ENCODE results near the gene TP53BP1. TPM values are rescaled to one million over a fixed set of nuclear protein-coding genes. Genes with fewer than 3 reads are reported as not detected.

Gene TP53BP1
- total RNA-seq, 1 donor from 2014 or later: 138 TPM

DNA sequence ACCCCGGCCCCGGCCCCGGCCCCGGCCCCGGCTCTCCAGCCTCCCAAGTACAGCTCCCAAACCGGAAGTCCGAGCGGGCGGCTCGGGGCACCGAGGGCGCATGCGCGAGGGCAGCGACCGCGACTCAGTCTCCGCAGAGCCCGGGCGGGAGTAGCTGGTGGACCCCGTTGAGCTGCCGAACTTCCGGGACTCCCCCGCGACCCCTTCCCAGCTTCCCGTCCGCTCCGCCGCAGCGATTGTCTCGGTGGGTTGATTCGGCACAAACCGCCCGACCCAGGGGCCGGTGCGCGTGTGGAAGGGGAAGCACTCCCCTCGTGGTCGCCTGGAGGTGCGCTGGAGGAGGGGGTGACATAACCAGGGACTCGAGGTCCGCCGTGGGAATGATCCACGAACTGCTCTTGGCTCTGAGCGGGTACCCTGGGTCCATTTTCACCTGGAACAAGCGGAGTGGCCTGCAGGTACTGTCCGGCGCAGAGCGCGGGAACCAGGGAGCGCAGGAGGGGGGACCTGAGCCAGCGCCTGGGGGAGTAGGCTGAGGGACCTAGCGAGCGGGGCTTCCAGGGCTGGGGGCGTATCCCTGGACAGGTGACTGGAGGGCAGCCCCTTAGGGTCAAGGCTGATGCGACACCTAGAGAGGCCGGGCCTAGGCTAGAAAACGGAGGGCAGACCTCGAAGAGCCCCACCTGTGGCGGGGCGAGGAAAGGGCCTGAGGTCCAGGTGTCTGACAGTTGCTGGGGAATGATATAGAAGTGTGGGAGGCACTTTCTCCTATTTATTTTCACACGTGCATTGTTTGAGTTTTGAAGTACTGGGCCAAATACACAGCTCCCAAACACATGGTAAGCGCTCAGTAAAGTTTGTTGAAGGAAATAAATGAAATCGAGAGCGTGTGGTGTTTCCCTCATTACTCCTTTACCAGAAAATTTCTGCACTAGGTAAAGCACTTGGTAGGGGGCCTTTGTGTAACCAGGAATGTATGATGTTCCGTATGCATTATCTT, 121.7 kb downstream of the TP53BP1 start, which contains the start of the genes TUBGCP4 and ZSCAN29:
Gene TUBGCP4, plus strand, starts transcription at position 127 of the 1,000 bp plus-strand sequence. Its CDS starts 254 bp downstream, at position 381.
Gene ZSCAN29, minus strand, starts transcription at position 69 of the 1,000 bp plus-strand sequence. CDS start 1,130 bp downstream, outside the sequence.
- peak; percentile 87 for DNase-seq (ENCODE audit: low spot score, unreplicated experiment)
- TF ChIP-seq, protein P1, sequence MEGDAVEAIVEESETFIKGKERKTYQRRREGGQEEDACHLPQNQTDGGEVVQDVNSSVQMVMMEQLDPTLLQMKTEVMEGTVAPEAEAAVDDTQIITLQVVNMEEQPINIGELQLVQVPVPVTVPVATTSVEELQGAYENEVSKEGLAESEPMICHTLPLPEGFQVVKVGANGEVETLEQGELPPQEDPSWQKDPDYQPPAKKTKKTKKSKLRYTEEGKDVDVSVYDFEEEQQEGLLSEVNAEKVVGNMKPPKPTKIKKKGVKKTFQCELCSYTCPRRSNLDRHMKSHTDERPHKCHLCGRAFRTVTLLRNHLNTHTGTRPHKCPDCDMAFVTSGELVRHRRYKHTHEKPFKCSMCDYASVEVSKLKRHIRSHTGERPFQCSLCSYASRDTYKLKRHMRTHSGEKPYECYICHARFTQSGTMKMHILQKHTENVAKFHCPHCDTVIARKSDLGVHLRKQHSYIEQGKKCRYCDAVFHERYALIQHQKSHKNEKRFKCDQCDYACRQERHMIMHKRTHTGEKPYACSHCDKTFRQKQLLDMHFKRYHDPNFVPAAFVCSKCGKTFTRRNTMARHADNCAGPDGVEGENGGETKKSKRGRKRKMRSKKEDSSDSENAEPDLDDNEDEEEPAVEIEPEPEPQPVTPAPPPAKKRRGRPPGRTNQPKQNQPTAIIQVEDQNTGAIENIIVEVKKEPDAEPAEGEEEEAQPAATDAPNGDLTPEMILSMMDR (IDR thresholded peaks at IDR 0.05; ENCODE audit: unreplicated experiment): peak; percentile 56
- Mint-ChIP-seq H3K9me3 (ENCODE audit: low read depth) (peaks cover 16% of the 10 kb centered on the region), H3K4me3 (ENCODE audit: low read depth) (peak within 1 kb of the TSS; percentile 97), H3K36me3 (ENCODE audit: insufficient read depth) (peaks cover 39% of the 10 kb centered on the region), H3K4me1 (ENCODE audit: low read depth) (peaks cover 33% of the 10 kb centered on the region), H3K27ac (peak within 1 kb of the TSS; percentile 92), H3K27me3 (no peaks in the 10 kb centered on the region)

DNA sequence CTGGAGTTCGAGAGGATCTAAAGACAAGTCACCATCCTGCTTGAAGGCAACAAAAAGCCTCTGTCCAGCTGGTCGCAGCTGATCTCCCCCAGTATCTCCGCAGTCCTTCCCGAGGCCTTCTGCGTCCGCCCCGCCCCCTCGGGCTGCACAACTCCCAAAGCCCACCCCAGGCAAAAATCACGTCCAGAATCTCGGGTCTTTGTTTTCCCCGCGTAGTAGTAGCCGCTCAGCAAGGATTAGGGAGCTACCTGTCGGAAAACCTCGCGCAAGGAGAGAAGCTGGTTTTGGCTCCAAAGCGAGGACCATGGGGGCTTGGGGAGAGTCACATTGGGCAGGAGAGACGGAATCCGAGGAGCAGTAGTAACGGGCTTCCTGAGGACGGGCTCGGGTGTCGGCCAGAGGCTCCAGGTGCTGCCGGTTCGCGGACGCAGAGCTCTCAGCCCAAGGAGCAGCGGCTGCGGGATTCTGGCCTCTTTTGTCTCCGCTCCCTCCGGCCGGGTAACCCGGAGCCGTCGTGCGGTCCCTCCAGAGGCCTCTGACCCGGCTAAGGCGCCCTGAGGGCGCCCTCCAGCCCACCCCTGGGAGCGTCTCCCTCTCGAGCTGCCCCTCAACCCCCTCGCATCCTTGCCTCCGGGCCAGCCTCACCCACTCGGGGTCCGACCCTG, 122.5 kb downstream of the TP53BP1 start:
- Mint-ChIP-seq H3K27me3 (no peaks in the 10 kb centered on the region), H3K4me1 (ENCODE audit: low read depth) (peaks cover 33% of the 10 kb centered on the region), H3K36me3 (ENCODE audit: insufficient read depth) (peaks cover 44% of the 10 kb centered on the region), H3K4me3 (ENCODE audit: low read depth) (peak overlapping the region; percentile 97), H3K27ac (peak overlapping the region; percentile 92), H3K9me3 (ENCODE audit: low read depth) (peaks cover 19% of the 10 kb centered on the region)
- DNase-seq (ENCODE audit: low spot score, unreplicated experiment): peak; percentile 11
- TF ChIP-seq, protein P1 (IDR thresholded peaks at IDR 0.05; ENCODE audit: unreplicated experiment): no peak

DNA sequence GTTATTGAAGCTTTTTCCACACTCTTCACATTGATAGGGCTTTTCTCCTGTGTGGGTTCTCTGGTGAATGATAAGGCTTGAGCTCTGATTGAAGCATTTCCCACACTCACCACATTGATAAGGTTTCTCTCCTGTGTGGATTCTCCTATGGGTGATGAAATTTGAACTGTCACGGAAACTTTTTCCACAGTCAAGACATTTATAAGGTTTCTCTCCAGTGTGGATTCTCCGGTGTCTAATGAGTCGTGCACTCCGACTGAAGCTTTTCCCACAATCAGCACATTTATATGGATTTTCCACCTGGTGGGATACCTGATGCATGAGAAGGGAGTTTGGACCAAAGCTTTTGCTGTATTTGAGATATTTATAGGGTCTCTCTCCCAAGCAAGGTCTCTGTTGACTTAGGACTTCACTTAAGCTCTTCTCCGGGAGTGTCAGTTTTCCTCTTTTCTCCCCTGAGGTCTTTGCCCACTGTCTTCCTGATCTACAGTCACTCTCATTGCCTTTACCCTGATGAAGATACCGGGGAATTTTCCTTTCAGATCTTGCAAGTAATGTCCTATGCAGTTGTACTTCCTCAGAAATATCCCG, 131.5 kb downstream of the TP53BP1 start:
- Mint-ChIP-seq H3K36me3 (ENCODE audit: insufficient read depth) (peaks cover 84% of the 10 kb centered on the region), H3K4me1 (ENCODE audit: low read depth) (no peaks in the 10 kb centered on the region), H3K27me3 (no peaks in the 10 kb centered on the region), H3K4me3 (ENCODE audit: low read depth) (no peak overlapping the region), H3K27ac (peak overlapping the region; percentile 8), H3K9me3 (ENCODE audit: low read depth) (peaks cover 58% of the 10 kb centered on the region)
- TF ChIP-seq, protein P1 (IDR thresholded peaks at IDR 0.05; ENCODE audit: unreplicated experiment): no peak
- no peak for DNase-seq (ENCODE audit: low spot score, unreplicated experiment)

DNA sequence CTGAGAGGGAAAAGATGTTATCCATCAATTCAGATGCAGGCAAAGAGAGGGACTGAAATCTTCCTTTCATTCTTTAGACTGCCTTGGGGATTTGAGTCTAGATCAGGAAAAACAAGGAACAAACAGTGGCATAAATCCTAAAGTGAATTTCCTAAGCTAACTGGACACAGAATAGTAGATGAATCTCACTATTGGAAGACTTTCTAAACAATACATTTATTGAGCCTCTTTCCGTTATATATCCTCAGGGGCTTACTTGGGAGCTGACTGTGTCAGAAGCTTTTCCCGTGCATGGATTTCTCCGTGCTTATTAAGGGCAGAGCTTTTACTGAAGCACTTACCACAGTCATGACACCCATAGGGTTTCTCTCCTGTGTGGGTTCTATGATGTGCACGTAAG, 132.1 kb downstream of the TP53BP1 start:
- TF ChIP-seq, protein P1 (IDR thresholded peaks at IDR 0.05; ENCODE audit: unreplicated experiment): no peak
- H3K4me3 Mint-ChIP-seq (ENCODE audit: low read depth): no peak overlapping the region
- peaks cover 54% of the 10 kb centered on the region for H3K9me3 Mint-ChIP-seq (ENCODE audit: low read depth)
- no peaks in the 10 kb centered on the region for H3K27me3 Mint-ChIP-seq
- H3K4me1 Mint-ChIP-seq (ENCODE audit: low read depth): no peaks in the 10 kb centered on the region
- no peak for DNase-seq (ENCODE audit: low spot score, unreplicated experiment)
- no peak overlapping the region for H3K27ac Mint-ChIP-seq
- H3K36me3 Mint-ChIP-seq (ENCODE audit: insufficient read depth): peaks cover 83% of the 10 kb centered on the region

Other genes with a start within 250 kb of the TP53BP1 start
- not detected in 2 replicates for gene TGM5, start 226.2 kb downstream of the TP53BP1 start, total RNA-seq
- not detected in 2 replicates for gene TGM7, start 190.9 kb downstream of the TP53BP1 start, total RNA-seq
- gene LCMT2, start 162.6 kb downstream of the TP53BP1 start, total RNA-seq: 11.0 and 11.5 TPM in 2 replicates
- 71.2 and 73.8 TPM in 2 replicates for gene ZSCAN29, start 122.1 kb downstream of the TP53BP1 start, total RNA-seq
- gene TUBGCP4, start 122.1 kb downstream of the TP53BP1 start, total RNA-seq: 39.0 and 41.9 TPM in 2 replicates
- gene MAP1A, start 24.5 kb upstream of the TP53BP1 start, total RNA-seq: 4.7 and 5.2 TPM in 2 replicates
- 52.1 and 53.7 TPM in 2 replicates for gene PPIP5K1, start 97.1 kb upstream of the TP53BP1 start, total RNA-seq
- 1.8 and 3.3 TPM in 2 replicates for gene CKMT1B, start 100.9 kb upstream of the TP53BP1 start, total RNA-seq
- gene STRC, start 125.6 kb upstream of the TP53BP1 start, total RNA-seq: 0.81 and 1.6 TPM in 2 replicates
- gene CATSPER2, start 155.7 kb upstream of the TP53BP1 start, total RNA-seq: 7.7 and 10.7 TPM in 2 replicates
- gene CKMT1A, start 200.7 kb upstream of the TP53BP1 start, total RNA-seq: 4.0 TPM in 2 replicates